HuH-7 (cell line): Measurements from ENCODE around the gene ADPRHL1.
"Not testable (repeated sequence)": the region's sequence is repeated elsewhere in the genome, so short reads cannot be mapped to it uniquely, and the experiment has no call there.

ENCODE experiments used
- DNase-seq: peaks from one replicate; pipeline ENCODE4 v3.0.0; 2011; ENCODE audit warnings: low spot score

ADPRHL1 gene

DNA sequence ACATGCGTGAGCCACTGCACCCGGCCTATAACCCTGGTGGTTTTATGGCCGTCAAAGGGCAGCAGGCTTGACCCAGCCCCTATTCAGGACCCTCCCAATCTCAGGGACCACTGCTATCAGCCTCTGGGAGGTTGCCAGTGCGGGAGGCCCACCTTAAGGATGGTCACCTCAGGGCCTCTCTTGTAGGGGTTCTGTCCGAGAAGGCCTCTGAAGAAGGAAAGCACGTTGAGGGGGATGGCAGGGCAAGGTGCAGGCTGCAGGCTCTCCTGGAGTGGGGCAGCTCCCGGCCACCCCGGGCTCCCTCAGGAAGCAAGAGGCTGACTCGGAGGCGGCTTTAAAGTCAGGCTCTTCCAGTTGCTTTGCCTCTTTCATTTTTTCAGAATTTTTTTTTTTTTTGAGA, 83.4 kb downstream of the ADPRHL1 start:
- DNase-seq = no peak

DNA sequence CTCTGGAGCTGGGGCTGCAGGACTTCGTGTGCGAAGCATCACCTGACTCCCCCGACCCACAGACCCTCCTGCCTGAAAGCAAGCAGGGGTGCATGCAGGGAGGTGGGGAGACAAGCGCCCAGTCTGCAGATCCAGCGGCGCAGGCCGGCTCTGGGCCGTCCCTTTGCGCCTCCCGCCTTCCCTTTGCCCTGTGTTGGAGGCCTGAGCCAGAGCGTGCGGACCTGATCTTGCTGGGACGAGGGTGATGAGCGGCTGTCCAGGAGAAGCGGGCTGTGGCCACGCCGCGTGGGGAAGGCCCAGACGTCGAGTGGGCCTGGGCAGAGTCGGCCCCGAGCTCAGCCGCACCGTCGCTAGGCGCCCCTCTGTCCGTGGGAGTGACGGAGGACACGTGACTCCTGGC, 84.1 kb downstream of the ADPRHL1 start:
- no peak for DNase-seq

DNA sequence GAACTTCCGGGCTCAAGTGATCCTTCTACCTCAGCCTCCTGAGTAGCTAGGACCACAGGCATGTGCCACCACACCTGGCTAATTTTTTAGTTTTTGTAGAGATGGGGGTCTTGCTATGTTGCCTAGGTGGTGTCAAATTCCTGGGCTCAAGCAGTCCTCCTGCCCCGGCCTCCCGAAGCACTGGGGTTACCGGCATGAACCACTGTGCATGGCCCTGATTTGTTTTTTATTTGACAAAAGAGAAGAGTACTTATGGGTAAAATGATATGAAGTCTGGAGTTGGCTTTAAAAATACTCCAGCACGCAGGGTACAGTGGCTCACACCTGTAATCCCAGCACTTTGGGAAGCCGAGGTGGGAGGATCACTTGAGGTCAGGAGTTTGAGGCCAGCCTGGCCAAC, 84.9 kb downstream of the ADPRHL1 start:
- not testable (repeated sequence) for DNase-seq

DNA sequence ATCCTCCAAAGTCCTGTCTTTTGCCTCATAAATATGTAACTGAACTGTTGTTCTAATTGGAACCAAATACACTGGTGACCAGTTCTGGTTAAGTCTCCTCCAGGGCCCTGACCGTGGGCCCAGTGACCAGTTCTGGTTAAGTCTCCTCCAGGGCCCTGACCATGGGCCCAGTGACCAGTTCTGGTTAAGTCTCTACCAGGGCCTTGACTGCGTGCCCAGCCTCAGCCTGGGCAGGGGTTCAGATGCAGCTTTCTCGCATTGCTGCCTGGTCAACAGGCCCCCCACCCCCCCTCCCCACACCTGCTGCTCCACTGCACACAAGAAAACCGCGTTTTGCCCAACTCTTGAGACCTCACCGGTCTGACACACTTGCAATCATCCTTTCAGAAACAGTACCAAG, 85.5 kb downstream of the ADPRHL1 start:
- no peak for DNase-seq

DNA sequence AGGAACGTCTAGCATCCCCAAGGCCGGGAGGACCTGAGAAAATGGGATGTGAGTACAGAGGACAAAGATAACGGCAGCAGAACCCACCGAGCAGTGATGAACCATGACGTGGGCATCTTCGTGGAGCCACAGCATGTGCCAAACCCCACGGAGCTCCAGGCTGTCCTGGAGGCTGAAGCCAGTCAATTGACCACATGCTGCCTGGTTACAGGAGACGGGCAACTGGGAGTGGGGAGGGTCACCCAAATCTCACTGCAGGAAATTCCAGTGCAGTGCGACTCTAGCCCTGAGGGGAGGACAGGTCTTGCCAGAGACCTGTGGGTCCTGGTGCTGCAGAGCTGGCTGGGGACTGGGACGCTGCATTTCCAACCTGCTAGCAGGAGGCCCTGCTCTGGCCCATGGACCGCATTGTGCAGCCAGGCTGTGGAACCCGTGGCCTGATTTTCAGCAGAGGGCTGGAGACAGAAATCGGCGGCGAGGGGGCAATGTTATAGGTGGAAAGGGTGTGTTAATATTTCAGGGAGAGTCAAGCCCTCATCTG, 86.2 kb downstream of the ADPRHL1 start:
- DNase-seq = no peak

DNA sequence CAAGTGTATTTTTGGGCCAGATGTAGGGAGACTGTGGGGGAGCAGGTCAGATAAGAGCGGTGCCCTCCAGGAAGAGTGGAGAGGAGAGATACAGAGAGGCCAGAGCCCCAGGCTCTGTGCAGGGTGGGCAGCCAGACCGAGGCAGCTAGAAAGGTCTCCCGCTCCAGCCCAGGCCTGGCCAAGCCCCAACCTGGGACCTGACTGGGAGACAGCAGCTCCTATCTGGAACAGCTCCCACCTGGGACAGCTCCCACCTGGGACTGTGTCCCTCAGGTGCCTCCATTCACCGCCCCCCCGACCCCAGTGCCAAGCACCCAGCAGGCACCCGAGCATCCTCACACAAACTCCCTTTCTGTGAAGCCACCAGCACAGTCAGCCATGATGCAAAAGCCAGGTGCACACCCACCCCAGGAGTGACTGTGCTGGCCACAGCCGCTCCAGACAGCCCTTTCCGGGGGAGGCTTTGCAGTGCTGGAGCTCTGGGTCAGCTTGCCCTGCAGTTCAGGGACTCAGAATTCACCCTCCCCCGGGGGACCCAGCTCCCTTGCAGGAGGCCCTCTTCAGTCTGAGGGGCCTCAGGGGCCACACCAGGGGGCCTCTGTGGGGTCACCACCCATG, 87.2 kb downstream of the ADPRHL1 start:
- DNase-seq = no peak

DNA sequence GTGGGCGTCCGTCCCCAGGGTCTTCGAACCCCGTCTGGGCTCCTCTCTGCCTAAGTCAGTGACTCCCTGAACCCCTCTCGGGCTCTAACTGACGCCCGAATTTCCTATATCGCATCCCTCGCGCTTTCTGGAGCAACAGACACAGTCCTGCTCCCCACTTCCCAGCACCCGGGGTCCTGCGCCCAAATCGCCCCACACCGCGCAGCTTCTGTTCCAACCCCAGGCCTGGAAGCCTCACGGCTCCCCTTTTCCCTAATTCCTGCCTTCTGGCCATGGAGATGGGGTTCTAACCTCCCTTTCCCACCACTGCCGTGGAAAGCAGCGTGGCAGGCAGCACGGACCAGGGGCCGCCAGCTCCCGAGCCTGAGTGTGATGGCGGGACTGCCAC, 87.7 kb downstream of the ADPRHL1 start:
- no peak for DNase-seq

DNA sequence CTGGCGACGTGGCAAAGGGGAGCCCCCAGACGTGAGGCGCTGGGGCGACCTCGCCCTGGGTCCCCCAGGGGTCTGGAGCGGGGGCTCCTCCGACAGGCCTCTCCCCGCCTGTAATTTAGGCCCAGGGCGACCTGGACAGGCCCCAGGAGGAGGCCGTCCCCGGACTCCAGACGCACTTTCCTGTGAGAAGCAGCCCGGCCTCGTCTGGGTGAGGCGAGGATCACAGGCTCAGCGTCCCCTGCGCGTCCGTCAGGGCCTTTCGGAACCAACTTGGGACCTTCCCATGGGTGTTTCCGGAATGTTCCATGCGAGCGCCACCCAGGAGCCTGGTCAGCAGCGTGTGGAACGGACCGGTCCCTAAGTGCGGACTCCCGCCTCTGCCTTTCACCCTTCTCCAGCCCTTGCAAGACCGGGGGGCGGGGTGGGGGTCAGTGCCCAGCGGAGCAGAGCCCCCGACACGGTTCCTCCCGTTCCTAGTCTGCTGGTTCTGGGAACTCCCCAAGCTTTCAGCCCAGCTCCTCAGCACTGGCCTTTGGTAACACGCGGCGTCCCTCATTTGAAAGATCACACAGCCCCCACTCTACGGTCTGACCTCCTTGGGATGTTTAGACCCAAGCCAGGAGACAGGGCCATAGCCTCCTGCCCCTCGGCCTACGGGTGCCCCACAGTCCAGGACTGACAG, 88.2 kb downstream of the ADPRHL1 start:
- DNase-seq = no peak

DNA sequence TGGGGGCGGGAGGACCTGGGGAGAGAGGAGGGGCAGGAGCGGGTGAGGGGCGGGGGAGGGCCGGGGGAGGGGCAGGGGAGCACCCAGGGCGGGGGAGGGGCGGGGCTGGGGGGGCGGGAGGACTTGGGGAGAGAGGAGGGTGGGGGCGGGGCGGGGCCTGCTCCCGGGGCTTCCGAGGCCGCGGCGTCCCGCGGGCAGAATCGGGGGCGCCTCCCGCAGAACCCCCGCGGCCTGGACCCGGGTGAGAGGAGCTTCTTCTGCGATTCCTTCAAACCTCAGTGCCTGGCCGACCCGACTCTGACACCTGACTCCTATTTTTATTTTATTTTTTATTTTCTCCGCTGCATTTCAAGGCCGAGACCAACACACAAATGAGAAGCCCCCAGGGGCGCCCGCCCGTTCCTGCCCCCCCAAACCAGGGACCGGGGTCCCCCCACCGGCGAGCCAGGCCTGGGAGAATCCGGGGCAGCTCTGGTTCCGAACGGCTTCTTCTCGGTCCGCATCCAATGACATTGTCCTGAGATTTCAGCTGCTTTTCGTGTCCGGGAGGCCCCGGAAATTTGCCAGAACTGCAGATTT, 88.9 kb downstream of the ADPRHL1 start:
- peak; percentile 68 for DNase-seq

DNA sequence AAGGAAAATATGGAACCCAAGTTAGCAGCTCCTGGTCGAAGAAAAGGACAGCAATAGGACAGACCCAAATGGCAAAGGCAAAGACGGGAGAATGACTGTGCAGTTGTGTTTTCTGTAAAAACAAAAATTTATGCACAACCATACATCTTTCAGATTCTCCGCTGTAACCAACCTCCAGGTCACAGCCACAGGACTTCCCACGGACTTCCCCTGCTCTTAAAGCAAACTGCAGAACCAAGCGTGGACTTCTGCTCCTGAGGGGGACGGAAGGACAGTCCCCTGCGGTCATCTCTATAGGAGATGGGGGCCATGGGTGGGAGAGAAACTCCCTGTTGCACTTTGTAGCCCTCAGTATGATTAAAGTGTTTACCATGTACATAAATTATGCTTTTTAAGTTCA, 91.9 kb downstream of the ADPRHL1 start:
- DNase-seq = no peak

DNA sequence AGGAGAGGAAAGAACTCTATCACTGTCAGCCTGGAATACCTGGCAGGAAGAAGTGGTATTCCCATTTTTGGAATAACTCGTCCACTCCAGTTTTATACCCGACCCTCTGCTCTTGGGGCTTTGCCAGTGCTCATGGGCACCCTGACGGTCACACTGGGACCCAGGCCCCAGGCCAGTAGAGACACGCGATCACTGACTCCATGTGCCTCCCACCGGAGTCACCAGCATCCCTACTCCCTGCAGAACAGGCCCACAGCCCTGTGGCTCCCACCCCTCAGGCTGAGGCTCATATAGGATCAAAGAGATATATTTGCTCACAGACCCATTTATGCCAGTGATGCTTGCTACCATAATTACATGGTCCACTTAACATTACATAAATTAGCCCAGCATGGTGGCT, 92.8 kb downstream of the ADPRHL1 start:
- DNase-seq = no peak

DNA sequence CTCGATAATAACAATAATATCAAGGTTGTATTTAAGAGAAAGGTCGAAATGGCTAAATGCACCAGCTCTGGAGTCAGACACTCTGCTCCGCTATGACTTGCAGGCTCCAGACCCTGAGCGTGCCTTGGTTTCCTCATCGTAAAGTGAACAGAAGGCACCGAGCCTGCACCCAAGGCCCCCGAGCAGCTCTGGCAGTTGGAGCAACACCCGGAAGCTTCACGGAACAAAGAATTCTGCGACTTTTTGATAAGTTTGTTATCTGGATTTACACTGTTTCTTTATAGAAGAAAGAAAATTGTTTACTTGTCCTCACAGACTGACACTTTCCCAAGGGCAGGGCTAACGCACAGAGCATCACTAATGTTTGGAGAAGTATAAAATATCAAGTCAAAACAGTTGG, 93.7 kb downstream of the ADPRHL1 start:
- no peak for DNase-seq

DNA sequence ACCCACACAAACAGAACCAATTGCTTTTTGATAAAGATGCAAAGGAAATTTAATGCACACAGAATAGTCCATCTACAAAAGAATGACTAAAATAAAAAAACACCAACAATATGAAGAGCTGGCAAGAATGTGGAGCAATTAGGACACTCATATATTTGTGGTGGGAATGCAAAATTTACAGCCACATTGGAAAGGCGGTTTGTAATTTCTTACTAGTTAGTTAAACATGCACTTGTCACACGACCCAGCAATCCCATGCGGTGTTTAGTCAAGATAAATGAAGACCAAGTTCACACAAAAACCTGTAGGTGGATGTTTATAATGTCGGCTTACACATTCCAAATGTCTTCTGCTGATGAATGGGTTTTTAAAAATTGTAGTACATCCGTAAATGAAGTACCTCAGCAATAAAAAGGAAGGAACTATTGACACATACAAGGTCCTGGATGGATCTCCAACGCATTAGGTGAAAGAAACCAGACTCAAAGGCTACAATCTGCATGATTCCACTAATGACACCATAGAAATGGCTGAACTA, 94.6 kb downstream of the ADPRHL1 start:
- no peak for DNase-seq

DNA sequence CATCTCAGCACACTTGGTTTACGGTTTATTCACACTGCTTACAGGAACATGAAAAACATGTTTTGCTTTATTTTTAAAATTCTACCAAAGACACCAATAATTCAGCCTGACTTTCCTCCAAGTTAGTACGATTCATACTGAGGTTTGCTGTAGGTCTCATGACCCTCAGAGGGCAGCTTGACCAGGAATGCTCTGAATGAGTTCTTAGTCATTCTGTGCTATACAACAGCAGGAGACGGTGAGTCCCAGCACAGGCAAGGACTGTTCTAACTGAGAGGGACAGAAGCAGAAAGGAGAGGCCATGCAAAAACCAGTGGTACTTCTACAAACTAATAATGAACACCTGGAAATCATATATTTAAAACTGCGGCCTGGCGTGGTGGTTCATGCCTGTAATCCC, 95.8 kb downstream of the ADPRHL1 start:
- no peak for DNase-seq

DNA sequence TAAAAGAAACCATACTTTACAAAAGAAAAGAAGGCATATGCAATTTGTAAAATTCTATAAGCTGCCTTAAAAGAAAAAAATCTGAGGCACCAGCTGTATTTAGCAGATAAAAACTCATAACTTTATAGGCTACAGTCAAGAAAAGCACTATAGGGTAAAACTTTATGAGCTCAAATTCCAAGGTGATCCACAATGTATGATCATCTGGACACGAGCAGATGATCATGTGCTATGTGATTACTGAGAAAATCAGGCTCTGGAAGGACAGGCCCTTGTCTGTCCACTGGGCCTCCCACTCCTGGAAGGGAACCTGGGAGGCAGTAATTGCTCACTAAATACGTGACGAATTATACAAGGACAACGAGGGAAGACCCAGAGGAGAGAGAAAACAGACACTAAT, 96.7 kb downstream of the ADPRHL1 start:
- DNase-seq = no peak

DNA sequence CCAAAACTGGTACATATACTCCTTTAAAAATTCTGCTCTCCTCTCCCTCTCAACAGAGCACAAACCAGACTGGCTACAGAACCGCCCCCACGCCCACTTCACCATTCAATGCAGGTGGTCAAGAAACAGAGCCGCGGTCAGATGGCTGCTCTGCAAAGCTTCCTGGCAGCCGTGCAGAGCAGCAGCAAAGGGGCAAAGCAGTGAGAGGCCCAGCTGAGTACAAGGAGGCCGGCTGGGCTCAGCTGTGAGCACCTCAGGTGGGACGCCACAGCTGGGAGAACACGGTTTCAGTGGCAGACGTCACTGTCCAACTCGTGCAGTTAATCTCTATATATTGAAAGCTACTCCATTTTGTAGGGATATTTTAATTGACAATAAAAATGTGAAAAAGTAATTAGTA, 97.7 kb downstream of the ADPRHL1 start:
- DNase-seq = no peak

DNA sequence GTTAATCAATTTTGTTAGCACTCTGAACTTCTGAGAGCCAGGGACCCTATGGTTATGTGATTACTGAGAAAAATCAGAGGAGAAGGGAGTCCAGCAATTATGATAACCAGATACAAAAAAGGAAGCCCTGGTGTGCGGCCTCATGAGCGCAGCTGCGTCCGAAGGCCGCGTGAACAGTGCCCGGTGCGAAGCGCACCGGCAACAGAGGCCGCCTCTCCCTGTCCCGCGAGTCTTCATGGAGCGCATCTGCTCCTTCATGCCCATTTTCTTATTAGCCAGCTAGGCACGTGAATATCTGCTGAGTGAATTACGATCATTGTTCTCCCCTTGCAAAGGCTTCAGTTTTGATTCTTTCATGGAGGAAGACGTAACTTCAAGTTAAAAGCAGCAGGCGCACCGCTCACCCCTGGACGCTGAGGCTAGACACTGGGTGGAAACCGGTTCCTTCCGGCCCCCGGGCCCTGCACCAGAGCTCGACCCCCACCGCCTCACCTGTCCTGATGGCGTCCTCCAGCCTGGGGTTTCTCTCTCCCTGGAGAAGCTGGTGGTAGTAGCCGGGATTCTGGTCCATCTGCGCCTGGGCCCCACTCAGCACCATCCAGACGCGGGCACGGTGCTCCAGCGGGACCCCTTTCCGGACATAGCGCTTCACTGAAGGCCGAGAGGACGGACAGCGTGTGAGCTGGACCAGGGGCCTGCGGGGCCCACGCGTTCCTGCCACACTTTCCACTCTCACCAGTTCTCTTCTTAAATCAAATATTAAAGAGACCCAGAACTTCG, 98.3 kb downstream of the ADPRHL1 start:
- DNase-seq = no peak

DNA sequence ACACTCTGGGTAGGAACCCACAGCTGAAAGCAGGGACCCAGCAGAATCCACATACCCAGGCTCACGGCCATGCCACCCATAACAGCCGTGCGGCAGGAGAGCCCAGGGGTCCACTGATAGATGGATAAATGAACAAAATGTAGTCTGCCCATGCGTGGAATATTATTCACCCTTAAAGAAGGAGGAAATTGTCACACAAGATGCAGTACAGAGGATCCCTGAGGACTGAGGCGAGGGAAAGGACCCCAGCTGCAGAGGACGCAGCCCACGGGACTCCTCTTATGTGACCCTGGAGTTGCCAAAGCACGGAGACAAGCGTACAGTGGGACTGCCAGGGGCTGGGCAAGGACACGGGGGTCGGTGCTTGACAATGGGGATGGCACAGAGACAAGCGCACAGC, 100.0 kb downstream of the ADPRHL1 start:
- DNase-seq = no peak

DNA sequence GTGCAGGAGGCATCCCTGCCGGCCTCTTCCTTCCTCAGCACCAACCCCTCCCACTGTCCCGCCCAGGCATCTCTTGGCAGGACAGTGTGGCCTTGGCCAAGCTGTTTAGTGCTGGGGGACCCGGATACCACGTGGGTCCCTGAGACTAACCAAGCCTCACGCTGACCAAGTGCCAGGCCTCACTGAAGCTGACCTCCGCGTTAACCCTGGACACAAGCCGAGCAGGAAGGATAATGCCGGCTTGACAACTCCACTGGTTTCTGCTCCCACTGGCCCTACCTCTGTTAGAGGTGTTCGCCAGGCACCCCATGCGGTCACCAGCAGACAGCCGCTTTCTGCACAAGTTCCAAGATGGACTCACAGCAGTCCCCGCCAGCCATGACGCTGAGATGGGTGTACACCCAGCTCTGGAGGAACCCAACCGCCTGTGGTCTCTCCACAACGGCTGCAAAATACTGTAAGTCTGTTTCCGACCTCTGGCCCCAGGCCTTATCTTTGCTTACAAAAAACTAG, 101.7 kb downstream of the ADPRHL1 start:
- DNase-seq = no peak

DNA sequence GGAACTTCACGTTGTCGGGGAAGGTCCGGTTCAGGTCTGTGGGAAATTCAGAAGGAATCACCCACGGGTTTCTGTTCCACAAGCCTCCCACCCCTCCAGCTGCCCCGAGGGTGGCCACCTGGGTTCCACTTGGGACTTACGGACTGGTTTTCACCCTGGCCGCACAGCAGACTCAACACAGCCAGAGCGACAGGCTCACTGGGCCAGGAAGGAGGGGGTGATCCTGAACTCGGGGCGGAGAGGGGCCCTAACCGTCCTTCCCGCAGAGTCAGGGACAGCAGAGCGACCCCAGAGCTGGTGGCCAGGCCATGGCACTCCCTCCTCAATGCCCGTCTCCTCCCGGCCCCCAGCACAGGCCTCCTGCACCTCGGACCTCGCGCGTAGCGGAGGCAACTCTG, 102.4 kb downstream of the ADPRHL1 start:
- DNase-seq = no peak

DNA sequence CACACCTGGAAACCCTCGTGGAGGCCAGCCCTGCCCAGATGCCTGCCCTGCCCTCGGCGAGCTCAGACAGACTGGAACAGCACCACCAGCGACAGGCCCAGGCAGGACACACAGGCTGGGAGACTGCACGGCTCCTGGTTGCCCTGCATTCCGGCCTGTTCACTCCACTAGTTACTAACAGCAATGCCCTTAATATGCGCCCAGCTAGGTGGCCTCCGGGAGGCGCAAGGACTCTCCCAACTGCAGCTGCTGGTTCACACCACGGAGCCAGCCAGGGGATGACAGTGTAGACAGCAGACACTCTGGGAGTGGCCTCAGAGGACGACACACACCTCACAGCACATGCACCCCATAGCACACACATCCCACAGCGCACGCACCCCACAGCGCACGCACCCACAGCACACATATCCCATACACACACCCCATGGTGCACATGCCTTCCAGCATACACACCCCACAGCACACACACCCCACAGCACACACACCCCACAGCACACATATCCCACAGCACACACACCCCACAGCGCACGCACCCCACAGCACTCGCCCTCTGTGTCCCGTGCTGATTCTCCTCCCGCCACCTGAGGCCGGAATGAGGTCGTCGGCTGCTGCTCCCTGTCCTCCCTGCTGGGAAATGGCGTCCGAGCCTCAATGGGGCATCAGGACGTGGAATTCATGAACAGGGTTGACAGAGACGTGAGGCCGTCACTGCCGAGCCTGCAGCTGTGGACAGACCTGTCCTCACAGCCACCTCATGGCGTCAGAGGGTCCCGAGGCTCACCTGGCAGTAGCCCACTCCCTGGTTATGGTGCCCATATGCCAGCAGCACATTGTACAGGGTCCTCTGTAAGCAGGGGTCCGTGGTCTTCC, 103.0 kb downstream of the ADPRHL1 start:
- DNase-seq = no peak
